Breast epithelium (tissue), 4 donors: ENCODE results near the gene NGF. TPM values are rescaled to one million over a fixed set of nuclear protein-coding genes. Genes with fewer than 3 reads are reported as not detected.
"Not testable (repeated sequence)": the region's sequence is repeated elsewhere in the genome, so short reads cannot be mapped to it uniquely, and the experiment has no call there.

Source experiments
- DNase-seq, 2 donors: peaks; one replicate each; pipeline ENCODE4 v3.0.0-alpha.2; 2019; ENCODE audit warnings: low spot score in 2 of 2
- H3K27ac ChIP-seq, 2 donors: fragments of 200-600 bp; sonication (generic) in 1 of 2; one replicate each; pipeline ENCODE4 v1.5.1; 2016 to 2019; ENCODE audit warnings: mild to moderate bottlenecking in 1 of 2
- H3K27me3 ChIP-seq, 2 donors: fragments of 200-600 bp; sonication (generic) in 1 of 2; one replicate each; pipeline versions ENCODE4 v1.5.1 to v1.6.0; 2017 to 2019; ENCODE audit warnings: control low read depth in 1 of 2, mild to moderate bottlenecking in 1 of 2
- H3K36me3 ChIP-seq: fragments of 200-600 bp; one replicate; pipeline ENCODE4 v1.5.1; 2019
- H3K4me1 ChIP-seq, 2 donors: fragments of 200-600 bp; sonication (generic); one replicate each; pipeline ENCODE4 v1.5.1; 2016 to 2019; ENCODE audit warnings: control low read depth in 1 of 2
- H3K4me3 ChIP-seq, 3 donors: fragments of 200-600 bp; sonication (generic); 1 replicate in 2 of 3; 2 replicates in 1 of 3; pipeline ENCODE4 v1.5.1; 2016 to 2019; ENCODE audit warnings: mild to moderate bottlenecking in 3 of 3, moderate library complexity in 2 of 3
- H3K9me3 ChIP-seq, 2 donors: fragments of 200-600 bp; sonication (generic) in 1 of 2; one replicate each; pipeline ENCODE4 v1.5.1; 2016 to 2019; ENCODE audit warnings: control low read depth in 1 of 2
- CTCF ChIP-seq, 3 donors: fragments of 450-650 bp; IDR thresholded peaks; one replicate each; pipeline ENCODE4 v1.5.1; 2016 to 2017; ENCODE audit warnings: antibody characterized with exemption in 3 of 3, mild to moderate bottlenecking in 3 of 3, moderate library complexity in 3 of 3
- POLR2A ChIP-seq: fragments of 450-650 bp; IDR thresholded peaks from one replicate; pipeline ENCODE4 v1.6.1; 2016; ENCODE audit warnings: antibody characterized with exemption, mild to moderate bottlenecking, moderate library complexity
- POLR2AphosphoS5 ChIP-seq, 3 donors: sonication (generic); formaldehyde crosslinking; IDR thresholded peaks; one replicate each; pipeline ENCODE4 v1.6.1; 2017; ENCODE audit warnings: antibody characterized with exemption in 3 of 3
- intact Hi-C: fragments of 100-400 bp; cut with DNase I; formaldehyde crosslinking; loops from one replicate; pipeline ENCODE4 v1.15.1; 2023; ENCODE audit warnings: low total_unique reads
- total RNA-seq, 3 donors: library from RNA; depleted of rRNA; stranded (reverse); fragments of >200 nt; gene quantifications; one replicate each; pipeline ENCODE4 v1.1.0, GENCODE V29; 2016

NGF gene
- total RNA-seq, 3 donors from 2014 or later = 0.64 to 7.2 (median 3.4) TPM

- H3K9me3 ChIP-seq = no peaks in the 10 kb centered on the region
- H3K4me3 ChIP-seq = no peak overlapping the region
- no peaks in the 10 kb centered on the region for H3K27me3 ChIP-seq
- no peaks in the 10 kb centered on the region for H3K4me1 ChIP-seq
- intact Hi-C loops = no loop called here
- no peak for TF ChIP-seq POLR2A
- no peak for TF ChIP-seq POLR2AphosphoS5 (IDR thresholded peaks at IDR 0.05)
- no peak for TF ChIP-seq CTCF (IDR thresholded peaks at IDR 0.05)
- no peaks in the 10 kb centered on the region for H3K36me3 ChIP-seq
- no peak overlapping the region for H3K27ac ChIP-seq
- no peak for DNase-seq
These were observed 35.3 kb upstream of the NGF start for GRCh38 chr1:115373305-115373704.

GRCh38 chr1:115365738-115366137, 27.7 kb upstream of the NGF start:
- Histone ChIP-seq H3K9me3 (no peaks in the 10 kb centered on the region), H3K27me3 (no peaks in the 10 kb centered on the region), H3K4me1 (no peaks in the 10 kb centered on the region), H3K27ac (no peak overlapping the region), H3K4me3 (no peak overlapping the region), H3K36me3 (no peaks in the 10 kb centered on the region)
- no peak for TF ChIP-seq POLR2A
- no peak for TF ChIP-seq CTCF (IDR thresholded peaks at IDR 0.05)
- no peak for TF ChIP-seq POLR2AphosphoS5 (IDR thresholded peaks at IDR 0.05)
- DNase-seq = no peak
- intact Hi-C loops = no loop called here

- H3K27me3 ChIP-seq = no peaks in the 10 kb centered on the region
- TF ChIP-seq POLR2AphosphoS5 (IDR thresholded peaks at IDR 0.05) (no peak), POLR2A (no peak), CTCF (IDR thresholded peaks at IDR 0.05) (no peak)
- H3K4me1 ChIP-seq = no peaks in the 10 kb centered on the region
- no peaks in the 10 kb centered on the region for H3K9me3 ChIP-seq
- no peak for DNase-seq
- intact Hi-C loops = no loop called here
- no peaks in the 10 kb centered on the region for H3K36me3 ChIP-seq
- no peak overlapping the region for H3K4me3 ChIP-seq
- peak overlapping the region in 1 of 2 donors; percentile 13 for H3K27ac ChIP-seq
These were observed 26.7 kb upstream of the NGF start for GRCh38 chr1:115364780-115365155.

- Histone ChIP-seq H3K4me1 (no peaks in the 10 kb centered on the region), H3K27ac (peak overlapping the region in 1 of 2 donors; percentile 13), H3K36me3 (no peaks in the 10 kb centered on the region), H3K27me3 (no peaks in the 10 kb centered on the region), H3K4me3 (no peak overlapping the region), H3K9me3 (no peaks in the 10 kb centered on the region)
- TF ChIP-seq POLR2AphosphoS5 (IDR thresholded peaks at IDR 0.05) (no peak), POLR2A (no peak), CTCF (IDR thresholded peaks at IDR 0.05) (no peak)
- intact Hi-C loops = no loop called here
- no peak for DNase-seq
These were observed 26.2 kb upstream of the NGF start for GRCh38 chr1:115364046-115364779.

- DNase-seq = no peak
- H3K27ac ChIP-seq = no peak overlapping the region
- H3K27me3 ChIP-seq = no peaks in the 10 kb centered on the region
- H3K36me3 ChIP-seq = no peaks in the 10 kb centered on the region
- H3K4me3 ChIP-seq = no peak overlapping the region
- no peaks in the 10 kb centered on the region for H3K9me3 ChIP-seq
- TF ChIP-seq POLR2AphosphoS5 (IDR thresholded peaks at IDR 0.05) = no peak
- TF ChIP-seq POLR2A = no peak
- TF ChIP-seq CTCF (IDR thresholded peaks at IDR 0.05) = no peak
- intact Hi-C loops = no loop called here
- no peaks in the 10 kb centered on the region for H3K4me1 ChIP-seq
These were observed 25.1 kb upstream of the NGF start for GRCh38 chr1:115363171-115363570.

- DNase-seq, H3K4me3 ChIP-seq, H3K9me3 ChIP-seq, H3K27me3 ChIP-seq, H3K27ac ChIP-seq, intact Hi-C loops, H3K4me1 ChIP-seq, H3K36me3 ChIP-seq: not testable (repeated sequence)
These were observed 22.6 kb upstream of the NGF start for GRCh38 chr1:115360505-115361129.

- H3K27me3 ChIP-seq, DNase-seq, H3K27ac ChIP-seq, H3K9me3 ChIP-seq, H3K4me3 ChIP-seq, H3K4me1 ChIP-seq, intact Hi-C loops, H3K36me3 ChIP-seq: not testable (repeated sequence)
These were observed 21.9 kb upstream of the NGF start for GRCh38 chr1:115359787-115360452.
